Transverse colon (tissue), 4 donors: ENCODE data around the gene MAU2.

ENCODE experiments used
- CTCF ChIP-seq, 5 experiments: fragments of 200-600 bp in 3 of 5; fragments of 450-650 bp in 2 of 5; sonication (generic) in 3 of 5; IDR thresholded peaks; 1 replicate in 2 of 5; 2 replicates in 3 of 5; pipeline ENCODE4 v1.5.1; 2016 to 2017; ENCODE audit warnings: antibody characterized with exemption in 5 of 5, inconsistent platforms in 3 of 5, mild to moderate bottlenecking in 2 of 5, moderate library complexity in 1 of 5
- EP300 ChIP-seq: sonication (generic); formaldehyde crosslinking; IDR thresholded peaks from one replicate; pipeline ENCODE4 v1.6.1; 2017; ENCODE audit warnings: antibody characterized with exemption, low read depth
- POLR2A ChIP-seq: fragments of 450-650 bp; IDR thresholded peaks from one replicate; pipeline ENCODE4 v1.6.1; 2016; ENCODE audit warnings: antibody characterized with exemption, mild to moderate bottlenecking, moderate library complexity
- POLR2AphosphoS5 ChIP-seq, 3 donors: sonication (generic); formaldehyde crosslinking; IDR thresholded peaks; one replicate each; pipeline ENCODE4 v1.6.1; 2016; ENCODE audit warnings: antibody characterized with exemption in 3 of 3

- no peak for TF ChIP-seq POLR2A
- no peak for TF ChIP-seq CTCF (IDR thresholded peaks at IDR 0.05)
- no peak for TF ChIP-seq EP300
- no peak for TF ChIP-seq POLR2AphosphoS5 (IDR thresholded peaks at IDR 0.05)
Observed at GRCh38 chr19:19300613-19301012, 20.0 kb upstream of the MAU2 start.
